Activated CD4-positive, alpha-beta T cell treated with anti-CD3 and anti-CD28 coated beads, Interleukin-2, amount 10 ng/mL, durations not matched to agents 24 days and 14 days (primary cell): ENCODE data around the gene DUSP14. TPM values are rescaled to one million over a fixed set of nuclear protein-coding genes. Genes with fewer than 3 reads are reported as not detected.

Experiments
- DNase-seq: peaks from one replicate; pipeline ENCODE4 v3.0.0; 2022
- H3K27ac Mint-ChIP-seq: one replicate; pipeline ENCODE4 v1.8.0; 2022; ENCODE audit warnings: mild to moderate bottlenecking, mixed read lengths
- H3K27me3 Mint-ChIP-seq: one replicate; pipeline ENCODE4 v1.8.0; 2022; ENCODE audit warnings: mixed read lengths
- H3K36me3 Mint-ChIP-seq: one replicate; pipeline ENCODE4 v1.8.0; 2022; ENCODE audit warnings: low read depth, mild to moderate bottlenecking, mixed read lengths
- H3K4me1 Mint-ChIP-seq: one replicate; pipeline ENCODE4 v1.8.0; 2021; ENCODE audit warnings: mixed read lengths
- H3K4me3 Mint-ChIP-seq: one replicate; pipeline ENCODE4 v1.8.0; 2022; ENCODE audit warnings: mild to moderate bottlenecking, moderate library complexity, mixed read lengths
- H3K9me3 Mint-ChIP-seq: one replicate; pipeline ENCODE4 v1.8.0; 2021; ENCODE audit warnings: mixed read lengths
- intact Hi-C: fragments of 100-400 bp; cut with micrococcal nuclease; formaldehyde crosslinking; loops from one replicate; pipeline ENCODE4 v1.15.1; 2023
- total RNA-seq: library from RNA; stranded (reverse); gene quantifications from 2 replicates; pipeline ENCODE4 v1.2.3, GENCODE V29; 2022

The DUSP14 gene
- total RNA-seq, 1 donor from 2014 or later, result 18.7 TPM

DNA sequence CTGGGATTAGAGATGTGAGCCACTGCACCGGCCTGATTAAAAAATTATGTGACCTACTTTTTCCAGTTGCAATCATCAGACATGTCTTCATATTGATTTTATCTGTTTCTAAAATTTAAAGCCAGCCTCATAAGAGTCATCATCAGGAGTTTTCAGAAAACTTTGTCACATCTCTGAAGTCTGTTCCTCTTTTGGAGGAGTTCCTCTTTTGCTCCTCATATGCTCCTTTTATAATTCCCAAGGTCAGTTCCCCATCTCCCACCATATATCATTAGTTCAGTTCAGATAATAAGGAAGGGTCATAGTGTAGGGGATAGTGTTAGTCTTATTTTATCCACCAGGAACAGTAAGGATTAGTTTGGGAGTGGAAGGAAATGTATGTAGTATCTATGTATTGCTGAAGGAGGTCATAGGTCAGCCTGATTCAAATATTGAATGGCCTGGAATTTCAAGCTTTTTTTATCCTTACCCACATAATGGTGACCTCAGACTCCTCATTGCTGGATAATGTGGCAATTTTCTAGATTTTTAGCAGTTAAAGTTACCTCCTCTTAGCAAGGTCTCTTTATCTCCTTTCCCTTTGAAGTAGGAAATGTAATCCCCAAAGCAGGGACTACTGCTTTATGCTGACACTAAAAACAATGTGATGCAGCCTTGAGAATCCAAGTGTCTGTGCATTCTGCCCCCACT is 13.8 kb upstream of the DUSP14 start:
- Mint-ChIP-seq H3K36me3 (peaks cover 56% of the 10 kb centered on the region), H3K9me3 (no peaks in the 10 kb centered on the region), H3K4me3 (no peak overlapping the region), H3K27me3 (no peaks in the 10 kb centered on the region), H3K4me1 (no peaks in the 10 kb centered on the region), H3K27ac (no peak overlapping the region)
- intact Hi-C loops, result no loop called here
- DNase-seq, result no peak

- DNase-seq, result no peak
- intact Hi-C loops, result no loop called here
- H3K4me3 Mint-ChIP-seq, result no peak overlapping the region
- H3K27ac Mint-ChIP-seq, result no peak overlapping the region
- no peaks in the 10 kb centered on the region for H3K4me1 Mint-ChIP-seq
- H3K36me3 Mint-ChIP-seq, result peaks cover 54% of the 10 kb centered on the region
- H3K9me3 Mint-ChIP-seq, result no peaks in the 10 kb centered on the region
- no peaks in the 10 kb centered on the region for H3K27me3 Mint-ChIP-seq
Observed at GRCh38 chr17:37476431-37477120, 13.1 kb upstream of the DUSP14 start.

- intact Hi-C loops, result no loop called here
- Mint-ChIP-seq H3K27ac (no peak overlapping the region), H3K9me3 (no peaks in the 10 kb centered on the region), H3K4me3 (no peak overlapping the region), H3K27me3 (no peaks in the 10 kb centered on the region), H3K4me1 (peaks cover 1% of the 10 kb centered on the region), H3K36me3 (peaks cover 50% of the 10 kb centered on the region)
- DNase-seq, result no peak
Observed at GRCh38 chr17:37478187-37478586, 11.5 kb upstream of the DUSP14 start.

DNA sequence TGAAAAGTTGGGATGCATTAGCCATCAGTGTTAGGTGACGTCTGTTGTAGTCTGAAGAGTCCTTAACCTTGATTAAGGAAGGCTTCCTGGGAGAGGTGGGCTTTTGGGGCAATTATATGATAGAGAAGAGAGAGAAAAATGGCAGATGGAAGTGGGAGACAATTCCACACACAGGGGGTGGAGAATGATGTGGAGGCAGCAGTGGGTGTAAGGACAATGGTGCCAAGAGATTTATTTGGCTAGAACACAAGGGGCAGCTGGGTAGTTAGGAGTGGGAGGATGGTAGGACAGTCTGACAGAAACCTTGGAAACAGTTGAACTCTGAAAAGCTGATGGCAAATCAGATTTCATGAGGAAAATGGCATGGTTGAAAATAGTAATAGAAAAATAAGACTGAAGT is 10.7 kb upstream of the DUSP14 start:
- DNase-seq, result no peak
- H3K27me3 Mint-ChIP-seq, result no peaks in the 10 kb centered on the region
- peaks cover 9% of the 10 kb centered on the region for H3K4me1 Mint-ChIP-seq
- intact Hi-C loops, result no loop called here
- H3K9me3 Mint-ChIP-seq, result no peaks in the 10 kb centered on the region
- H3K4me3 Mint-ChIP-seq, result no peak overlapping the region
- H3K36me3 Mint-ChIP-seq, result peaks cover 47% of the 10 kb centered on the region
- no peak overlapping the region for H3K27ac Mint-ChIP-seq

- Mint-ChIP-seq H3K27me3 (no peaks in the 10 kb centered on the region), H3K9me3 (no peaks in the 10 kb centered on the region), H3K36me3 (peaks cover 43% of the 10 kb centered on the region), H3K4me1 (peaks cover 9% of the 10 kb centered on the region), H3K4me3 (no peak overlapping the region), H3K27ac (no peak overlapping the region)
- DNase-seq, result no peak
- intact Hi-C loops, result no loop called here
Observed at GRCh38 chr17:37480427-37480826, 9.3 kb upstream of the DUSP14 start.

- Mint-ChIP-seq H3K27ac (no peak overlapping the region), H3K27me3 (no peaks in the 10 kb centered on the region), H3K4me1 (peaks cover 9% of the 10 kb centered on the region), H3K4me3 (no peak overlapping the region), H3K36me3 (peaks cover 37% of the 10 kb centered on the region), H3K9me3 (no peaks in the 10 kb centered on the region)
- intact Hi-C loops, result no loop called here
- DNase-seq, result no peak
Observed at GRCh38 chr17:37481001-37481665, 8.6 kb upstream of the DUSP14 start.

GRCh38 chr17:37483311-37484039 is 6.2 kb upstream of the DUSP14 start:
- Mint-ChIP-seq H3K27me3 (no peaks in the 10 kb centered on the region), H3K9me3 (no peaks in the 10 kb centered on the region), H3K4me3 (no peak overlapping the region), H3K27ac (peak overlapping the region; percentile 3), H3K36me3 (peaks cover 24% of the 10 kb centered on the region), H3K4me1 (peaks cover 14% of the 10 kb centered on the region)
- intact Hi-C loops, result no loop called here
- no peak for DNase-seq

- Mint-ChIP-seq H3K4me3 (no peak overlapping the region), H3K27ac (no peak overlapping the region), H3K36me3 (peaks cover 9% of the 10 kb centered on the region), H3K4me1 (peaks cover 31% of the 10 kb centered on the region), H3K9me3 (no peaks in the 10 kb centered on the region), H3K27me3 (no peaks in the 10 kb centered on the region)
- intact Hi-C loops, result no loop called here
- no peak for DNase-seq
Observed at GRCh38 chr17:37485938-37486570, 3.6 kb upstream of the DUSP14 start.

GRCh38 chr17:37488009-37488604 is 1.6 kb upstream of the DUSP14 start:
- no peaks in the 10 kb centered on the region for H3K27me3 Mint-ChIP-seq
- DNase-seq, result peak; percentile 61
- H3K4me1 Mint-ChIP-seq, result peaks cover 40% of the 10 kb centered on the region
- intact Hi-C loops, result loop anchor here (1.0 to 2.0 kb wide), 3 partner anchors 58 to 121 kb away; partner anchors contain the start of genes ACACA, SYNRG and TADA2A
- no peaks in the 10 kb centered on the region for H3K9me3 Mint-ChIP-seq
- peak overlapping the region; percentile 92 for H3K4me3 Mint-ChIP-seq
- H3K36me3 Mint-ChIP-seq, result peaks cover 4% of the 10 kb centered on the region
- H3K27ac Mint-ChIP-seq, result peak overlapping the region; percentile 97

DNA sequence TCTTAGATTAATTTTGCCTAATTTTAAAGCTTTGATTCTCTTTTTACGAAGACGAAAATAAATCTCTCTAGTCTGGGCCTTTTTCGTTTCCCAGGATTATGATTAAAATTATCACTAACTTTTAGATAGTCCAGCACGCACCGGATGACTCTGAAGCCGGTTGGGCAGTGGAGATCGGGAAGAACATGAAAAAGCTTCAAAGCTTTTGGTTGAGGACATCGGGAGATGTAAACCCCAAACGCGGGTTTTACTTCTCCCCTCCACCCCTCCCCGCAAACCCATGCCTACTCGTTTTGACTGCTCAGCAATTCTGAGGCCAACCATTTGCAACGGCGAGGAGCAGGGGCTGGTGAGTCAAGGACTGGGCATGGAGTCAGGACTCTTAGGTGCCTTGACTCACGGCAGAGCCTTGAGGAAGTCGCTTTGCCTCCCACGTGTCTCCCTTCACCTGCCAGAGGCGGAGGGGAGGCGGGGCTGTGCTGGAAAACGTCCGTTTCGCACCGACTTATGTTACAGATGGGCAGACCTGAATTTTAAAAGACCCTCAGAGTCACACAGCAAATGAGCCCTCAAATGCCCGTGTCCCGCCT is 989 bp upstream of the DUSP14 start:
- Mint-ChIP-seq H3K27me3 (no peaks in the 10 kb centered on the region), H3K4me1 (peaks cover 37% of the 10 kb centered on the region), H3K27ac (peak overlapping the region; percentile 97), H3K4me3 (peak overlapping the region; percentile 92), H3K36me3 (peaks cover 2% of the 10 kb centered on the region), H3K9me3 (no peaks in the 10 kb centered on the region)
- intact Hi-C loops, result loop anchor here (1.0 to 2.0 kb wide), 3 partner anchors 58 to 120 kb away; partner anchors contain the start of genes ACACA, SYNRG and TADA2A
- DNase-seq, result peak; percentile 83

- Mint-ChIP-seq H3K27me3 (no peaks in the 10 kb centered on the region), H3K4me1 (peaks cover 40% of the 10 kb centered on the region), H3K9me3 (no peaks in the 10 kb centered on the region), H3K36me3 (no peaks in the 10 kb centered on the region), H3K4me3 (peak overlapping the region; percentile 84), H3K27ac (peak overlapping the region; percentile 89)
- peak; percentile 92 for DNase-seq
- intact Hi-C loops, result no loop called here
Observed at GRCh38 chr17:37490022-37490587, 414 bp downstream of the DUSP14 start.
